GM18505 (cell line): ENCODE measurements around the gene XDH.

Source experiments
- ATAC-seq: cut with Tn5 transposase; IDR thresholded peaks from one replicate; pipeline ENCODE4 v1.9.1; 2021; ENCODE audit not compliant: unreplicated experiment
- POLR2A ChIP-seq: IDR thresholded peaks from 4 replicates; pipeline ENCODE4 v1.6.1; 2011; ENCODE audit warnings: borderline replicate concordance; ENCODE audit not compliant: insufficient read depth, insufficient read length; ENCODE audit errors: extremely low read depth

The XDH gene

GRCh38 chr2:31371691-31372090, 42.9 kb downstream of the XDH start:
- no peak for ATAC-seq

DNA sequence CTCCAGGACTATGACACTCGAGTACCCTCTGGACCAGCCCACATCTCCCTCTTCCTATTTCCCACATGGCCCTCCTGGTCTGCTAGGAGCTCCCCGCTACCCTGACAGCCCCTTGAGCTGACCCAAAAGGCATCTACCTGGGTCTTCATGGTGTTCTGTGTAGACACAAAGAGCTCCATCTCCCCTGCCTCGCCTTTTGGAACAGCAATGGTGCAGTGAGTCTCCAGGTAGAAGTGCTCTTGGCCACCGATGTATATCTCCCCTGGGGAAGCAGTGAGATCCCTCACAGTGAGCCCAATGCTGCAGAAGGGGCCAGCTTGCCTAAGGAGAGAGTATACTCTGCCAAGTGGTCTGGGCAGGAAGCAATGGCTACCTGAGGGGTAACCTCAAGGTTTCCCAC, 47.8 kb downstream of the XDH start:
- ATAC-seq = no peak
- TF ChIP-seq POLR2A = no peak

More at GRCh38 chr2:31371691-31372090, 42.9 kb downstream of the XDH start:
- no peak for TF ChIP-seq POLR2A

GRCh38 chr2:31365834-31366505, 48.6 kb downstream of the XDH start:
- ATAC-seq = no peak
- no peak for TF ChIP-seq POLR2A

- ATAC-seq = no peak
- no peak for TF ChIP-seq POLR2A
Measured at GRCh38 chr2:31365348-31365747, 49.2 kb downstream of the XDH start.

- TF ChIP-seq POLR2A = no peak
- no peak for ATAC-seq
Measured at GRCh38 chr2:31363956-31364750, 50.4 kb downstream of the XDH start.

GRCh38 chr2:31362581-31362980, 52.0 kb downstream of the XDH start:
- no peak for ATAC-seq
- no peak for TF ChIP-seq POLR2A

DNA sequence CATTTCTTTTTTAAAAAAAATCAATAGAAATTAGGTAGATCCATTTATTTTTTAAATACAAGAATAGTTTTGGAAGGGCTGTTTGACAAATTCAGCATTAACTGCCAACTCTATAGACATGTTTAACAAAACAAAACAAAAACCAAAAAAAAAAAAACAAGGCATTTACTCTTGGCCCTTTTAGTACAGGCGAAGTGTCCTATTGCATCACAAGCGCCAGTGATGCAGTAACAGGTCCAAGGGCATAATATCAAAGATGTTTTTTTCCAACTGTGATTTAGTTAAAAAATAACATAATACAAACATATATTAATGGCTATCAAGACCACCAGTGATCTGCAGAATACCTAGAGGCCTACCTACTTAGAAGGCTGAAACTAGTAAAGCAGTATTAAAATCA, 55.3 kb downstream of the XDH start:
- no peak for TF ChIP-seq POLR2A
- ATAC-seq = no peak

- no peak for ATAC-seq
- no peak for TF ChIP-seq POLR2A
Measured at GRCh38 chr2:31354837-31355236, 59.7 kb downstream of the XDH start.

GRCh38 chr2:31353179-31353578, 61.4 kb downstream of the XDH start:
- no peak for ATAC-seq
- TF ChIP-seq POLR2A = no peak

DNA sequence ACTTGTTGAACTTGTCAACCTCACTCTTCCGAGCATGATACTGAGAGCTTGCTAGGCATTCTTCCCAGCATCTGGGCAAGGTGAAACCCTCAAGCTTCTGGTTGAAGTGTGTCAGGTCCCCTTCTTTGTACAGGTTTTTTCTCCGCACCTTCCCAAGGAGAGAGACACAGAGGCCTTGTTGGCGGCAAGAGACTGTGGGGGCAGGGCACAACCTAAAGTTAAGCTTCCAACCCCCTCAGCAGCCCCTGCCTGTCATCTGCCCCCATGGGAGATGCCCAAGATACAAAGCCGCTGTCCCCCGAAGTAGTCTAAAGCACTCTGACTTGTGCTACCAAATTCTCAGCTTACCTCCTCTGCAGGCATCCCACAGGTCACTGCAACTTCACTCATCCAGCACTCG, 64.9 kb downstream of the XDH start:
- no peak for ATAC-seq
- TF ChIP-seq POLR2A = no peak

DNA sequence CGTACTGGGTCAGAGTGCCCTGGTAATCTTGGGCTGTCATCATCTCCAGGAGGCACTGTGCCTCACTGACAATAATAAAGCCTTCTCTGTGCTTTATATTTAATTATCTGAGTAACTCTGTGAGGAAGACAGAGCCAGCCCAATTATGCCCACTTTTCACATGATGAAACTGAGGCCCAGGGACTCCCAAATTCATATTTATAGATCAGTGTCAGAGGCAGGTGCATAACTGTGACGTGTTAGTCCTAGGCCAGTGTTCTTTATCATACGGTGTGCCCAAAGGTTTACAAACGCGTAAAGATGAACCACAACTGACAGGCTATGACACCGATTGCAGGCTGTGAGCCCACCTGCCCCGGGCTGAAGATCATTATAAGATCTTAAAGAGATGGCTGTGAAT, 65.4 kb downstream of the XDH start:
- no peak for ATAC-seq
- TF ChIP-seq POLR2A = no peak

DNA sequence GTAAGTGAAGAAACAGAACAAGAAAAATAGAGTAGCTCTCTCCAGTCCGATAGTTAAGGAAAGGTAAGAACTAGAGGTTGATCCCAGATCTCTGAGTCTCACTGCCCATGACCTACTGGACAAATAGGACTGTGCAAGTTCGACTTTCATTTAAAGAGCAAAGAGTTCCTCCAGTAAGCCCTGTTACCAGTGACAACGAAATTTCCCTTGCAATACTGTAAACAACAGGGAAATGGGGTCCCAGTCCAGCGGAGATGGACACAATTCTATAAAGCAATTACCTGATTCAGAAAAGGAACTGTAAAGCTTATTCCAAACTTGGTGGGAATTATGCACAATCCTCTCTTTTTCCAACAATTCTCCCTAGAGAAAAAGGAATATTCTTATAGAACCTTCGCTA, 65.9 kb downstream of the XDH start:
- TF ChIP-seq POLR2A = no peak
- no peak for ATAC-seq

DNA sequence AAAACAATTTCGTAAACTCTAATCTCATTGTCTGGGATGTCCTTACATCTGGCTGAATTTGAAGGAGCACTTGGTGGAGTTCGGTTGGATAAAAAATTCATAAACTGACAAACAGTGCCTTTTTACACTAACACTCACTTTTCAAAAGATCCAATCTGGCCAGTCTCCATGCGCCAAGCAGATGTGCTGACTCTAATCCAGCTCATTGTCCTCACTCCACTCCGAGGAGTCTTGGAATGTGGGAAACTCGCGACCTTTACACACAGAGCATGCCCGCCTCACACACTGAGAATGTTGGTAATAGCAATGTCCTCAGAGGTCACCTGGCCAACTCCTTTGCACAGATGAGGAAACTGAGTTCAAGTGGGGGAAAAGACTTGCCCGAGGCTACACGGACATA, 66.8 kb downstream of the XDH start:
- no peak for TF ChIP-seq POLR2A

DNA sequence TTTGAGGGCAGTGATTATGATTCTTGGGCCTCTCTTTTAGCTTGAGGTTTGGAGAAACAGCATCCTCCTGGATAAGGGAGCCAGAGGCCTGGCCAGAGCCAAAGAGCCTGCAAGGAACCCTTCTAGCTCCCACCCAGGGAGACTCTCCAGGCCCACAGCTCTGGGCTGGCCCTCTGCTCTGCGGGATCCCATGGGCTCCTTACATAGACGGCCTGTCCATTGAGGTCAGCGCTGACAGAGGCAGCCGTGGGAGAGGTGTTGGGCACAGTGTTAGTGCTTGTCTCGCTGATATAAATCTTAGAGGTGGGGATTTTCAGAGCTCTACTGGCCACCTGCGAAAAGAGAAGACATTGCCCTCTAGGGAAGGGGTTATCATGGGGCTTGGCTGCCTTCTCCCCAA, 67.2 kb downstream of the XDH start:
- no peak for ATAC-seq
- no peak for TF ChIP-seq POLR2A

More for the DNA sequence above, 66.8 kb downstream of the XDH start:
- no peak for ATAC-seq
